Stimulated activated CD8-positive, alpha-beta memory T cell treated with anti-CD3 and anti-CD28 coated beads, Interleukin-15, amount 100 ng/mL, for 48 hours (primary cell): ENCODE results near the gene NLRP1.
"Not testable (repeated sequence)": the region's sequence is repeated elsewhere in the genome, so short reads cannot be mapped to it uniquely, and the experiment has no call there.

Experiments
- DNase-seq, 2 donors: peaks; one replicate each; pipeline ENCODE4 v3.0.0-alpha.2; 2020; ENCODE audit warnings: low read depth in 2 of 2

Gene NLRP1

GRCh38 chr17:5587438-5588032 is 3.2 kb upstream of the NLRP1 start:
- DNase-seq = no peak

- DNase-seq = no peak
Measured at GRCh38 chr17:5585836-5586521, 1.7 kb upstream of the NLRP1 start.

- no peak for DNase-seq
Measured at GRCh38 chr17:5585287-5585794, 1.0 kb upstream of the NLRP1 start.

- DNase-seq = no peak
Measured at GRCh38 chr17:5583426-5584382, 605 bp downstream of the NLRP1 start.

- DNase-seq = no peak
Measured at GRCh38 chr17:5582209-5583185, 1.8 kb downstream of the NLRP1 start.

GRCh38 chr17:5581655-5582054 is 2.7 kb downstream of the NLRP1 start:
- no peak for DNase-seq

GRCh38 chr17:5580969-5581368 is 3.3 kb downstream of the NLRP1 start:
- no peak for DNase-seq

- no peak for DNase-seq
Measured at GRCh38 chr17:5580367-5580766, 3.9 kb downstream of the NLRP1 start.

- DNase-seq = not testable (repeated sequence)
Measured at GRCh38 chr17:5578768-5579167, 5.5 kb downstream of the NLRP1 start.

- not testable (repeated sequence) for DNase-seq
Measured at GRCh38 chr17:5573017-5573416, 11.3 kb downstream of the NLRP1 start.

GRCh38 chr17:5571281-5571680 is 13.0 kb downstream of the NLRP1 start:
- DNase-seq = no peak

- DNase-seq = no peak
Measured at GRCh38 chr17:5565808-5566207, 18.5 kb downstream of the NLRP1 start.

GRCh38 chr17:5563456-5563855 is 20.9 kb downstream of the NLRP1 start:
- no peak for DNase-seq

- no peak for DNase-seq
Measured at GRCh38 chr17:5562661-5563360, 21.5 kb downstream of the NLRP1 start.

GRCh38 chr17:5561736-5562571 is 22.4 kb downstream of the NLRP1 start:
- DNase-seq = no peak

GRCh38 chr17:5560361-5560988 is 23.8 kb downstream of the NLRP1 start:
- DNase-seq = no peak

- DNase-seq = no peak
Measured at GRCh38 chr17:5558815-5559785, 25.2 kb downstream of the NLRP1 start.

GRCh38 chr17:5557990-5558389 is 26.3 kb downstream of the NLRP1 start:
- no peak for DNase-seq
